GM12878 (cell line): ENCODE results near the gene TBCCD1. TPM values are rescaled to one million over a fixed set of nuclear protein-coding genes. Genes with fewer than 3 reads are reported as not detected.
A peak's percentile ranks its signal among the peaks of the same experiment; 100 is the strongest.

Experiments used
- ATAC-seq: fragments of 200-7000 bp; cut with Tn5 transposase; 3 replicates; pipeline ENCODE4 v1.9.1; 2020; ENCODE audit warnings: mild to moderate bottlenecking, moderate library complexity
- BruUV-seq: library from RNA; stranded (reverse); fragments of 400-500 nt; replicated peaks from 2 replicates; lab custom pipeline; 2021; lab: Mats Ljungman, UMichigan
- CTCF ChIA-PET: fragments of 300-600 bp; sonication (Branson Sonifier 250); formaldehyde crosslinking; extraction: SDS; loops from one replicate; lab custom pipeline; 2021; ENCODE audit warnings: inconsistent platforms; lab: Yijun Ruan, JAX
- POLR2A ChIA-PET: fragments of 350-600 bp; formaldehyde crosslinking; extraction: SDS; loops from one replicate; lab custom pipeline; 2021; ENCODE audit warnings: inconsistent platforms; lab: Charles Lee
- RAD21 ChIA-PET: fragments of 300-600 bp; sonication (Branson Sonifier 250); formaldehyde crosslinking; loops from one replicate; lab custom pipeline; 2023; ENCODE audit warnings: antibody characterized with exemption; ENCODE audit not compliant: unreplicated experiment; lab: Charles Lee
- SMC1A ChIA-PET: fragments of 300-600 bp; sonication (Branson Sonifier 250); formaldehyde crosslinking; loops from one replicate; lab custom pipeline; 2023; ENCODE audit not compliant: unreplicated experiment, uncharacterized antibody; lab: Charles Lee
- DNase-seq: peaks from one replicate; pipeline ENCODE4 v3.0.0-alpha.2; 2011; ENCODE audit warnings: low read depth, low spot score
- FAIRE-seq: peaks from 3 replicates; lab custom pipeline; 2011; peaks lifted over from hg19 to GRCh38; lab: Jason Lieb, UNC
- H2AFZ ChIP-seq: 2 replicates; pipeline ENCODE4 v1.6.0; 2011; ENCODE audit warnings: low read depth, low read length, control low read depth; ENCODE audit not compliant: control insufficient read depth
- H3K27ac ChIP-seq: 2 replicates; pipeline ENCODE4 v1.5.1; 2011; ENCODE audit warnings: control low read depth; ENCODE audit not compliant: control insufficient read depth, insufficient read depth
- H3K27me3 ChIP-seq, 2 experiments: replicated peaks in 1 of 2; 2 replicates each; pipeline versions ENCODE4 v1.6.0 to v1.6.1; 2011; ENCODE audit warnings: low read length in 1 of 2; ENCODE audit not compliant: control insufficient read depth in 2 of 2, insufficient read depth in 2 of 2
- H3K36me3 ChIP-seq, 2 experiments: 2 replicates each; pipeline ENCODE4 v1.5.1; 2011; ENCODE audit warnings: low read length in 1 of 2; ENCODE audit not compliant: control insufficient read depth in 2 of 2, insufficient read depth in 2 of 2
- H3K4me1 ChIP-seq: 2 replicates; pipeline ENCODE4 v1.6.1; 2011; ENCODE audit warnings: mild to moderate bottlenecking, low read length, moderate library complexity, mixed read lengths; ENCODE audit not compliant: control insufficient read depth, insufficient read depth
- H3K4me2 ChIP-seq: 2 replicates; pipeline ENCODE4 v1.6.0; 2011; ENCODE audit warnings: control low read depth; ENCODE audit not compliant: control insufficient read depth, insufficient read depth
- H3K4me3 ChIP-seq: fragments of 200-600 bp; sonication (generic); 2 replicates; pipeline ENCODE4 v1.5.1; 2016
- H3K79me2 ChIP-seq: 2 replicates; pipeline ENCODE4 v1.6.0; 2011; ENCODE audit warnings: low read length; ENCODE audit not compliant: control insufficient read depth, insufficient read depth
- H3K9ac ChIP-seq: 2 replicates; pipeline ENCODE4 v1.8.0; 2011; ENCODE audit warnings: low read length, control low read depth, mixed read lengths; ENCODE audit not compliant: control insufficient read depth, insufficient read depth
- H3K9me3 ChIP-seq: replicated peaks from 3 replicates; pipeline ENCODE4 v1.5.1; 2011; ENCODE audit warnings: mild to moderate bottlenecking, low read length; ENCODE audit not compliant: control insufficient read depth, insufficient read depth
- H4K20me1 ChIP-seq: 2 replicates; pipeline ENCODE4 v1.6.0; 2011; ENCODE audit not compliant: control insufficient read depth, insufficient read depth
- CHD2 ChIP-seq: IDR thresholded peaks from 2 replicates; pipeline ENCODE4 v1.6.1; 2011; ENCODE audit warnings: low read depth, low read length, improper control_type of control experiment, borderline replicate concordance
- CREB1 ChIP-seq: IDR thresholded peaks from 2 replicates; pipeline ENCODE4 v1.6.1; 2012; ENCODE audit warnings: low read depth, mild to moderate bottlenecking, inconsistent platforms
- MEF2B ChIP-seq: fragments of 450-650 bp; IDR thresholded peaks from 2 replicates; pipeline ENCODE4 v1.6.1; 2018; ENCODE audit warnings: mild to moderate bottlenecking, moderate library complexity; ENCODE audit not compliant: partially characterized antibody, poor library complexity, severe bottlenecking
- NFIC ChIP-seq: IDR thresholded peaks from 2 replicates; pipeline ENCODE4 v1.6.1; 2012; ENCODE audit warnings: low read depth, mild to moderate bottlenecking, inconsistent platforms, low read length, moderate library complexity
- RAD21 ChIP-seq: IDR thresholded peaks from 2 replicates; pipeline ENCODE4 v1.6.1; 2011; ENCODE audit warnings: mild to moderate bottlenecking, low read depth, low read length, moderate library complexity; ENCODE audit not compliant: insufficient read depth
- SMAD1 ChIP-seq: fragments of 450-650 bp; IDR thresholded peaks from 2 replicates; pipeline ENCODE4 v1.6.1; 2018; ENCODE audit warnings: mild to moderate bottlenecking, low read depth; ENCODE audit not compliant: partially characterized antibody
- YY1 ChIP-seq: IDR thresholded peaks from 2 replicates; pipeline ENCODE4 v1.6.1; 2011; ENCODE audit warnings: low read depth, mild to moderate bottlenecking, low read length
- WGBS: methylation state at CpG from one replicate; pipeline ENCODE4 v1.1.6; 2016; ENCODE audit warnings: low lambda C conversion rate; ENCODE audit not compliant: insufficient replicate concordance, insufficient coverage; ENCODE audit errors: missing lambda C conversion rate; 5-methylcytosine and 5-hydroxymethylcytosine counted together
- in situ Hi-C: fragments of 300-500 bp; cut with MboI; formaldehyde crosslinking; loops from 9 replicates; pipeline ENCODE4 v1.14.3; 2018; ENCODE audit warnings: mixed read lengths
- intact Hi-C: fragments of 100-400 bp; cut with micrococcal nuclease; formaldehyde crosslinking; loops from one replicate; pipeline ENCODE4 v1.14.2; 2022; ENCODE audit not compliant: unreplicated experiment
- polyA plus RNA-seq, 11 experiments: library from polyadenylated mRNA; depleted of rRNA in 4 of 11; unstranded in 6 of 11; stranded (reverse) in 5 of 11; fragments of >200 nt; fragmentation: Nextera tagmentation in 4 of 11; fragmentation: Illumina TruSeq in 1 of 11; extraction: Ambion mirVana in 4 of 11; extraction: Trizol in 1 of 11; gene quantifications; 1 replicate in 1 of 11; 2 replicates in 10 of 11; pipeline versions ENCODE4 v1.2.1 to v1.2.3, GENCODE V29; 2011 to 2016; ENCODE audit warnings: inconsistent platforms in 2 of 11, missing spikeins in 2 of 11, low read depth in 1 of 11
- total RNA-seq, 4 experiments: library from RNA; depleted of rRNA in 3 of 4; stranded (reverse); fragments of >200 nt in 3 of 4; fragmentation: Illumina TruSeq in 1 of 4; extraction: Trizol in 1 of 4; gene quantifications; 2 replicates each; pipeline versions ENCODE4 v1.2.1 to v1.2.3, GENCODE V29; 2013 to 2021
- TF ChIP-seq, protein P1 (sequence below), 3 experiments: IDR thresholded peaks in 2 of 3; conservative IDR thresholded peaks in 1 of 3; 2 replicates each; pipeline ENCODE4 v1.5.1; 2011; ENCODE audit warnings: low read depth in 3 of 3, low read length in 3 of 3, mild to moderate bottlenecking in 3 of 3, control low read depth in 2 of 3, moderate library complexity in 2 of 3, inconsistent platforms in 1 of 3, mixed read lengths in 1 of 3; ENCODE audit not compliant: control insufficient read depth in 2 of 3, insufficient read depth in 1 of 3; ENCODE audit errors: extremely low read depth in 1 of 3

TBCCD1 gene
- total and polyA plus RNA-seq, 10 of the 15 experiments (the other 5 are each of a cell fraction or from before 2014, with no cell fraction given) = 6.9 to 23.4 (median 14.7) TPM

GRCh38 chr3:186529201-186529999, 37.7 kb downstream of the TBCCD1 start:
- intact Hi-C loops = loop anchor here (10.0 kb wide), 1 partner anchor 495 kb away; no protein-coding TSS in a partner anchor
- POLR2A ChIA-PET = interaction anchor here (1.1 to 3.0 kb wide), 6 partner anchors 10 to 265 kb away, joined by 3 to 17 read pairs (median 4); no protein-coding TSS in a partner anchor
- CTCF ChIA-PET = interaction anchor here (0.6 to 14.1 kb wide), 9 partner anchors 8 to 586 kb away, joined by 3 to 282 read pairs (median 7); no protein-coding TSS in a partner anchor
- Histone ChIP-seq H3K4me2 (no peak overlapping the region), H3K36me3 (no peaks in the 10 kb centered on the region; a peak in 1 of 4 replicates), H2AFZ (peak overlapping the region; percentile 32), H3K79me2 (no peaks in the 10 kb centered on the region), H3K27me3 (no peaks in the 10 kb centered on the region), H3K4me1 (peaks cover 57% of the 10 kb centered on the region), H3K9me3 (no peaks in the 10 kb centered on the region; the same call in 2 of the 3 replicates), H3K27ac (no peak overlapping the region), H3K9ac (no peak overlapping the region), H4K20me1 (no peaks in the 10 kb centered on the region), H3K4me3 (no peak overlapping the region)
- in situ Hi-C loops = no loop called here
- SMC1A ChIA-PET = interaction anchor here (0.6 to 15.9 kb wide), 13 partner anchors 8 to 553 kb away, joined by 3 to 429 read pairs (median 4); partner anchors contain the start of gene DNAJB11
- no TSS peak for BruUV-seq
- RAD21 ChIA-PET = interaction anchor here (1.4 to 6.5 kb wide), 6 partner anchors 10 to 541 kb away, joined by 3 to 80 read pairs (median 8); partner anchors contain the start of gene DNAJB11
- ATAC-seq = no peak
- no peak for FAIRE-seq
- TF ChIP-seq NFIC = 0 out of 2 replicates have a peak, but pooled peaks have one; percentile 8
- TF ChIP-seq, protein P1, sequence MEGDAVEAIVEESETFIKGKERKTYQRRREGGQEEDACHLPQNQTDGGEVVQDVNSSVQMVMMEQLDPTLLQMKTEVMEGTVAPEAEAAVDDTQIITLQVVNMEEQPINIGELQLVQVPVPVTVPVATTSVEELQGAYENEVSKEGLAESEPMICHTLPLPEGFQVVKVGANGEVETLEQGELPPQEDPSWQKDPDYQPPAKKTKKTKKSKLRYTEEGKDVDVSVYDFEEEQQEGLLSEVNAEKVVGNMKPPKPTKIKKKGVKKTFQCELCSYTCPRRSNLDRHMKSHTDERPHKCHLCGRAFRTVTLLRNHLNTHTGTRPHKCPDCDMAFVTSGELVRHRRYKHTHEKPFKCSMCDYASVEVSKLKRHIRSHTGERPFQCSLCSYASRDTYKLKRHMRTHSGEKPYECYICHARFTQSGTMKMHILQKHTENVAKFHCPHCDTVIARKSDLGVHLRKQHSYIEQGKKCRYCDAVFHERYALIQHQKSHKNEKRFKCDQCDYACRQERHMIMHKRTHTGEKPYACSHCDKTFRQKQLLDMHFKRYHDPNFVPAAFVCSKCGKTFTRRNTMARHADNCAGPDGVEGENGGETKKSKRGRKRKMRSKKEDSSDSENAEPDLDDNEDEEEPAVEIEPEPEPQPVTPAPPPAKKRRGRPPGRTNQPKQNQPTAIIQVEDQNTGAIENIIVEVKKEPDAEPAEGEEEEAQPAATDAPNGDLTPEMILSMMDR (IDR thresholded peaks at IDR 0.05 in 2 of 3, conservative IDR thresholded peaks at IDR 0.05 in 1 of 3; ENCODE audit: control insufficient read depth in 2 of 3, extremely low read depth in 1 of 3, insufficient read depth in 1 of 3, low read depth in 3 of 3, low read length in 3 of 3) = peak in 2 of 3 experiments; percentile 14 to 36; a peak in 4 of 6 replicates
- no peak for TF ChIP-seq CHD2
- TF ChIP-seq YY1 = no peak
- TF ChIP-seq MEF2B = no peak
- TF ChIP-seq SMAD1 = no peak
- TF ChIP-seq RAD21 = peak; percentile 43; the same call in 1 of the 2 replicates
- TF ChIP-seq CREB1 = no peak
- TF ChIP-seq, all 136 proteins: peak for 3
- DNase-seq = no peak
- WGBS = 87% methylated on average over 11 of the region's 11 CpGs
